ENCODE data around the gene LIPT2. TPM values are rescaled to one million over a fixed set of nuclear protein-coding genes. Genes with fewer than 3 reads are reported as not detected.
A peak's percentile ranks its signal among the peaks of the same experiment; 100 is the strongest.

The LIPT2 gene
- total RNA-seq, result 10 to 100 TPM in 1 of 9 donors, 1 to 10 TPM in 8; 3.4 to 16.1 (median 6.0) TPM
- 1 to 10 TPM; 1.8 to 7.0 (median 2.0) TPM for polyA plus RNA-seq
- long read RNA-seq, donor 1, transcript LIPT2-201 (2 exons, 1,018 nt), result major isoform, 5 of 6 reads
- long read RNA-seq, donor 1, partial matches to known transcripts, result 0 of 6 reads
- long read RNA-seq, donor 1, other reads (novel, unspliced or antisense), result 0 of 6 reads
- long read RNA-seq, donor 2, transcript LIPT2-201 (2 exons, 1,018 nt), result major isoform, 6 of 14 reads
- long read RNA-seq, donor 2, partial matches to known transcripts, result 8 of 14 reads
- long read RNA-seq, donor 2, other reads (novel, unspliced or antisense), result 0 of 14 reads
- long read RNA-seq, donor 3, partial matches to known transcripts, result 0 of 4 reads
- long read RNA-seq, donor 3, other reads (novel, unspliced or antisense), result 0 of 4 reads
- long read RNA-seq, donor 4, transcript LIPT2-201 (2 exons, 1,018 nt), result major isoform, 5 of 5 reads
- long read RNA-seq, donor 4, partial matches to known transcripts, result 0 of 5 reads
- long read RNA-seq, donor 4, other reads (novel, unspliced or antisense), result 0 of 5 reads
- long read RNA-seq, donor 5, transcript LIPT2-201 (2 exons, 1,018 nt), result major isoform, 11 of 11 reads
- long read RNA-seq, donor 5, partial matches to known transcripts, result 0 of 11 reads
- long read RNA-seq, donor 5, other reads (novel, unspliced or antisense), result 0 of 11 reads
- long read RNA-seq, donor 6, partial matches to known transcripts, result 0 of 3 reads
- long read RNA-seq, donor 6, other reads (novel, unspliced or antisense), result 0 of 3 reads
- long read RNA-seq, donor 7, partial matches to known transcripts, result 0 of 3 reads
- long read RNA-seq, donor 7, other reads (novel, unspliced or antisense), result 0 of 3 reads
- long read RNA-seq, donor 8, partial matches to known transcripts, result 0 of 1 reads
- long read RNA-seq, donor 8, other reads (novel, unspliced or antisense), result 0 of 1 reads
- long read RNA-seq, donor 9, partial matches to known transcripts, result 0 of 2 reads
- long read RNA-seq, donor 9, other reads (novel, unspliced or antisense), result 0 of 2 reads
- long read RNA-seq, donor 10, transcript LIPT2-201 (2 exons, 1,018 nt), result major isoform, 5 of 5 reads
- long read RNA-seq, donor 10, partial matches to known transcripts, result 0 of 5 reads
- long read RNA-seq, donor 10, other reads (novel, unspliced or antisense), result 0 of 5 reads

DNA sequence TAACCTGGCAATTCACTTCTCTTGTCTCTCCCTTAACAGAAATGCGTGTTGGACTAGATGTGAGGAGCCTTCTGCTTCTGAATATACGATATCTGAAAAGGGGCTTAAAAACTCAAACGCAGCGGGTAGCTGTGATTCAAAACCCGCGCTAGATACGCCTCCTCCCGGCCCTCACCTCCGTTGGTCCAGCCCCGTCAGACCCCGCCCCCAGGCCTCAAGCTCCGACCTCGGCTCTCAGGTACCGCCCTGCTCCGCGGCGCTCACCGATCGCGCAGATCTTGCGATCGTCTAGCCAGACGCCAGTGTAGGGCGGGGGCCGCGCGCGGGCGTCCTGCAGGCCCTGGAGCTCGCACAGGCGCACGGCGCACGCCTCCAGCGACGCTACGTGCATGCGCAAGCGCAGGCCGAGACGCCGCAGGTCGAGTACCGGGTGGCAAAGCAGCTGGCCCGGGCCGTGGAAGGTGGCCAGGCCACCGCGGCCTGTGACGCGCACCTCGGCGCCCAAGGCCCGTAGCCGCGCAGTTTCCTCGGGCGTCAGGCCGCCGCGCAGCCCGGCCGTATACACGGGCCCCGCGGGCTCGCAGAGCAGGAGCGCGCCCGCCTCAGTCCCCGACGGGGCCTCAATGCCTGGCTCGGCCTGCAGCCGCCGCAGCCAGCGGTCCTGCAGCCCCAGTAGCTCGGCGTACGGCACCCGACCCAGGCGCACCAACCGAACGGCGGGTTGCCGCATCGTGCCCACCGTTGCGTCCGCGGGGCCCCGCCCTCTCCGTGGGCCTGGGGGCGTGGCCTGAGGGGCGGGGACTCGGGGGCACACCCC, at the start of gene LIPT2:
TSS of gene LIPT2 (minus strand) at position 751 of the 817 bp plus-strand sequence. CDS start at position 730, 21 bp downstream.
- DNase-seq, result peak; percentile 97 to 99 (median 98)
- WGBS, 4 donors, result 0% methylated on average over 3 to 94 of the region's 94 CpGs
- Histone ChIP-seq H3K27ac (peak within 1 kb of the TSS; percentile 93 to 99 (median 96)), H3K4me1 (replicated peaks in 1 of 2) (peaks cover 0 to 15% of the 10 kb centered on the region in 2 donors), H3K27me3 (no peaks in the 10 kb centered on the region), H3K36me3 (replicated peaks in 1 of 2) (no peaks in the 10 kb centered on the region), H3K9me3 (replicated peaks in 1 of 3) (no peaks in the 10 kb centered on the region), H3K4me3 (peak within 1 kb of the TSS; percentile 27 to 67 (median 52))
- TF ChIP-seq POLR2A (IDR thresholded peaks at IDR 0.05), result peak; percentile 86 to 91
- TF ChIP-seq, protein P1, sequence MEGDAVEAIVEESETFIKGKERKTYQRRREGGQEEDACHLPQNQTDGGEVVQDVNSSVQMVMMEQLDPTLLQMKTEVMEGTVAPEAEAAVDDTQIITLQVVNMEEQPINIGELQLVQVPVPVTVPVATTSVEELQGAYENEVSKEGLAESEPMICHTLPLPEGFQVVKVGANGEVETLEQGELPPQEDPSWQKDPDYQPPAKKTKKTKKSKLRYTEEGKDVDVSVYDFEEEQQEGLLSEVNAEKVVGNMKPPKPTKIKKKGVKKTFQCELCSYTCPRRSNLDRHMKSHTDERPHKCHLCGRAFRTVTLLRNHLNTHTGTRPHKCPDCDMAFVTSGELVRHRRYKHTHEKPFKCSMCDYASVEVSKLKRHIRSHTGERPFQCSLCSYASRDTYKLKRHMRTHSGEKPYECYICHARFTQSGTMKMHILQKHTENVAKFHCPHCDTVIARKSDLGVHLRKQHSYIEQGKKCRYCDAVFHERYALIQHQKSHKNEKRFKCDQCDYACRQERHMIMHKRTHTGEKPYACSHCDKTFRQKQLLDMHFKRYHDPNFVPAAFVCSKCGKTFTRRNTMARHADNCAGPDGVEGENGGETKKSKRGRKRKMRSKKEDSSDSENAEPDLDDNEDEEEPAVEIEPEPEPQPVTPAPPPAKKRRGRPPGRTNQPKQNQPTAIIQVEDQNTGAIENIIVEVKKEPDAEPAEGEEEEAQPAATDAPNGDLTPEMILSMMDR (IDR thresholded peaks at IDR 0.05), result peak in 1 of 6 experiments; percentile 23
- intact Hi-C loops (cut with DNase I), result no loop called here

DNA sequence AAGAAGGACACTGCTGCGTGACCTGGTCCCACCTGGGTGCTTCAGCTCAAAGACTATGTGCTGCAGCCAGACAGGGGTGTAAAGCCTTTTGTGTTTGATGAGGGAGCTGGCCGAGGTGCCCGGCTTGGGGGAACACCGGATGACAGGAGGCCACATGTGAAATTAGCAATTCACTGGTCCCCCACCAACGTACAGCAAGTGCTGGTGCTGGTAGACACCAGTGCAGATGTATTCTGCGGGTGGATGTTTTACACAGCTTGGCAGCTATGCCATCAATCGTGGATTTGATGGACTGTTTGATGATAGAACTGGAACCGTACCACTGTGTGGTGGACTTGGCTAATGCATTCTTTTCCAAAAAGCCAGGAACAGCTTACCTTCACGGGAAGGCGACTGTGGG, 47.9 kb upstream of the LIPT2 start:
- no peaks in the 10 kb centered on the region for H3K4me1 ChIP-seq (replicated peaks in 1 of 2)
- H3K36me3 ChIP-seq (replicated peaks in 1 of 2), result no peaks in the 10 kb centered on the region
- no peak for TF ChIP-seq POLR2A (IDR thresholded peaks at IDR 0.05)
- TF ChIP-seq, protein P1 (IDR thresholded peaks at IDR 0.05), result no peak
- no peak overlapping the region for H3K4me3 ChIP-seq
- H3K27me3 ChIP-seq, result peaks cover 6% of the 10 kb centered on the region
- H3K27ac ChIP-seq, result no peak overlapping the region
- H3K9me3 ChIP-seq (replicated peaks in 1 of 3), result no peaks in the 10 kb centered on the region
- WGBS, 4 donors, result 76 to 90% (median 87%) methylated on average over 8 to 10 of the region's 10 CpGs
- no peak for DNase-seq
- intact Hi-C loops (cut with DNase I), result no loop called here

DNA sequence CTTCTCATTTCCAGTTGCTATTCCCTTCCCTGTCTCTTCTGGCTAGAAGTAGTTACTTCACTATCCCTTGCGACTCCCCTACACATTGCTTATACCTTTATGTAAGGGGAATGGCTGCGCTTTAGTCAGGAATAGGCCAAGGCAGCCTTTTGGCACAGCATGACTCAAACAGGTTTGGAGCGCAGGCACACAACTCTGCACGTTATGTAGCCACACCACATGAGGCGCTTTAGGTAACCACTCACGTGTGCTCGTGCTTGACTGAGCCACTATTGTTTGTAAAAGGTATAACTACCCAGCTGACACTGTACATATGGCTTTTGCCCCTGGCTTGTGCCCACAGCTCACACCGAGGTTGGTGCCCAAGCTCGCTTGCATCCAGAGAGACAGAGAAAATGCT, 46.7 kb upstream of the LIPT2 start:
- H3K27ac ChIP-seq, result no peak overlapping the region
- no peaks in the 10 kb centered on the region for H3K4me1 ChIP-seq (replicated peaks in 1 of 2)
- intact Hi-C loops (cut with DNase I), result no loop called here
- 88 to 98% (median 90%) methylated on average over 6 to 9 of the region's 9 CpGs for WGBS, 4 donors
- H3K27me3 ChIP-seq, result peaks cover 6% of the 10 kb centered on the region
- H3K4me3 ChIP-seq, result no peak overlapping the region
- no peak for DNase-seq
- TF ChIP-seq, protein P1 (IDR thresholded peaks at IDR 0.05), result no peak
- no peak for TF ChIP-seq POLR2A (IDR thresholded peaks at IDR 0.05)
- no peaks in the 10 kb centered on the region for H3K9me3 ChIP-seq (replicated peaks in 1 of 3)
- H3K36me3 ChIP-seq (replicated peaks in 1 of 2), result no peaks in the 10 kb centered on the region
